ENCODE measurements around the gene KRT1.

The KRT1 gene

DNA sequence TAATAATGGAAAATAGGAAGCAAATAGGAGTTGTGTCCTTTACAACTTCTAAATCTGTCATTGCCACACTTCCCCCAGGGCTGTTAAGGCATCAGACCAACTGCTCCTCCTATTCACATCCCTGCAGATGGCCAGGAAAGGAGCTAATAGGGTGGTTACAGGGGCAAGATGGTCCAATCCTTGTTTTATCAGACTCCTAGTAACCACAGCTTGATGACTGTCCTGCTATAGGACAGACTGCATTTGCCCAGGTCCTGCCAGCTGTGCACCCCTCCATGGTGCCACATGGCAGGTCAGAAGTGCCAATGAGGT is 17.3 kb downstream of the KRT1 start:
- TF ChIP-seq, protein P1, sequence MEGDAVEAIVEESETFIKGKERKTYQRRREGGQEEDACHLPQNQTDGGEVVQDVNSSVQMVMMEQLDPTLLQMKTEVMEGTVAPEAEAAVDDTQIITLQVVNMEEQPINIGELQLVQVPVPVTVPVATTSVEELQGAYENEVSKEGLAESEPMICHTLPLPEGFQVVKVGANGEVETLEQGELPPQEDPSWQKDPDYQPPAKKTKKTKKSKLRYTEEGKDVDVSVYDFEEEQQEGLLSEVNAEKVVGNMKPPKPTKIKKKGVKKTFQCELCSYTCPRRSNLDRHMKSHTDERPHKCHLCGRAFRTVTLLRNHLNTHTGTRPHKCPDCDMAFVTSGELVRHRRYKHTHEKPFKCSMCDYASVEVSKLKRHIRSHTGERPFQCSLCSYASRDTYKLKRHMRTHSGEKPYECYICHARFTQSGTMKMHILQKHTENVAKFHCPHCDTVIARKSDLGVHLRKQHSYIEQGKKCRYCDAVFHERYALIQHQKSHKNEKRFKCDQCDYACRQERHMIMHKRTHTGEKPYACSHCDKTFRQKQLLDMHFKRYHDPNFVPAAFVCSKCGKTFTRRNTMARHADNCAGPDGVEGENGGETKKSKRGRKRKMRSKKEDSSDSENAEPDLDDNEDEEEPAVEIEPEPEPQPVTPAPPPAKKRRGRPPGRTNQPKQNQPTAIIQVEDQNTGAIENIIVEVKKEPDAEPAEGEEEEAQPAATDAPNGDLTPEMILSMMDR (IDR thresholded peaks at IDR 0.05) = no peak
- no peak overlapping the region for H3K27ac ChIP-seq
- H3K4me3 ChIP-seq = no peak overlapping the region
- DNase-seq (ENCODE audit: low spot score) = peak; percentile 12

DNA sequence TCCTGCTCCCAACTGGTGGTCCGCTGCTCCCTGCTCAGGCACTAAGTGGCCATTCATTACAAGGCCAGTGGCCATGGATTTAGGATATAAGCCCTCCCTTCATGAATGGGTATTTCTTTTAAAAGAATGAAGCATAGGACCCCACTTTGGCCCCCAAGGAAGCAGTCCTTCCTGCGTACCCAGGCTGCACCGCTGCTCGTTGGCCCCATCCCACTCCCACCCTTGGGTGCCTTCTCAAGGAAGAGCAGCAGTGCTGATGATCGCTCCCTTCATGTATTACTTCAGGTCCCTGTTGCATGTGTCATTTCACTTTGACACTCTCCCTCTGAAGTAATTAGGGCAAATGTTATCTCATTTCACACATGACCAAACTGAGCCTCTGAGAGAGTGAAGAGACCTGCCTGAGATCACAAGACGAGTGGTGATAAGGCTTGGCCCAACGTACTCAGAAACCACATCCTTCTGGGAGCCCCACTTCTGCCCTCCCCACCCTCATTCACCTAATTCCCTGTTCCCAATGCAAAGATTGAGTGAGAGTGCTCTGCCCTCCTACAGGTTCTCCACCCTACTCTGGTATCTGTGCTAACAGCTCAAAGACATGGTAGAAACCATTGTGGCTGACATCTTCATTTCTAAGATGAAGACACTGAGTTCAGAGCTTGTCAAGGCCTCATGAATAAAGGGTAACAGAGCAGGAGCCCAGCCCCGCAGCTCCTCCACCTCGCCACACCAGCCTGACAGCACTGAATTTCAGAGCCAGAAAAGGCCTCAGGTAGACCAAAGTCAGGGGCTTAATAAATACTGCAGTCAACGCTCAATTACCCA is 17.9 kb downstream of the KRT1 start:
- TF ChIP-seq, protein P1 (IDR thresholded peaks at IDR 0.05) = no peak
- DNase-seq (ENCODE audit: low spot score) = peak; percentile 52
- no peak overlapping the region for H3K4me3 ChIP-seq
- no peak overlapping the region for H3K27ac ChIP-seq

DNA sequence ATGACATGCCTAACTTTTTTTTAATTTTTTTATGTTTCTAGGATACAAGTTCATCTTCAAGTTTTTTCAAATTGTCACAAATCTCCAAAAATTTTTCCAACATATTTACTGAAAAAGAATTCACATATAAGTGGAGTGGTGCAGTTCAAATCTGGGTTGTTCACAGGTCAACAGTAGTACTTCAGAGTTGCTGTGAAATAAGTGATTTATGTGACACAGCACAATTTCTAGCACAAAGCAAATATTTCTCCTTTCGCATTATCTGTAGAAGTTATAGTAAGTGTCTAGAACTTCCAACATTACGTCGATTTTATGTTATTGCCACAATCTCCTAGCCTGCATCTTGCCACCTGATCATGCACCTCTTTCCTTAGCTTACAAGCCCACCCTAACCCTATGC is 18.5 kb downstream of the KRT1 start:
- no peak overlapping the region for H3K4me3 ChIP-seq
- no peak overlapping the region for H3K27ac ChIP-seq
- TF ChIP-seq, protein P1 (IDR thresholded peaks at IDR 0.05) = no peak
- no peak for DNase-seq (ENCODE audit: low spot score)

DNA sequence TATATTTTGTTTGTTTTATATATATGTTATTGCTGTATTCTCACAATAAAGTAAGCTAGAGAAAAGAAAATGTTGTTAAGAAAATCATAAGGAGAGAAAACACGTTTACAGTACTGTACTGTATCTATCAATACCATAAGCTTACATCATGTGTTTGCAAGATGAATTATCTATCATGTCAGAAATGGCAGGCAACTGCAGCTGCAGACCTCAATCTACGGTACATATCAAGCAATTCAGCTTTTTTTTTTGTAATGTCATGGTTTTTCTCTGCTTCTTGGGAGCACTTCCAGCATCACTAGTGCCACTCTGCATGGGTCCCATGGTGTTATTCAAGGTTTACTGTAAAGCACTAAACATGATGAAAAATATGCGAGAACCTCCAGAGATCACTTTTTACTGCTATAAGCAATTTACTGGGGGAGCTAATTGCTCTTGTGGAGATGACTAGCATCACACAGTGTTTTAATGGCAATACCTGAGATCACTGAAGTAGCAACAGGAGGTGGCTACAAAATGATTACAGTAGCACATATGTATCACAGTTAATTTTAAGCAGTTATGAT is 19.2 kb downstream of the KRT1 start:
- Histone ChIP-seq H3K4me3 (no peak overlapping the region), H3K27ac (no peak overlapping the region)
- no peak for DNase-seq (ENCODE audit: low spot score)
- TF ChIP-seq, protein P1 (IDR thresholded peaks at IDR 0.05) = no peak

DNA sequence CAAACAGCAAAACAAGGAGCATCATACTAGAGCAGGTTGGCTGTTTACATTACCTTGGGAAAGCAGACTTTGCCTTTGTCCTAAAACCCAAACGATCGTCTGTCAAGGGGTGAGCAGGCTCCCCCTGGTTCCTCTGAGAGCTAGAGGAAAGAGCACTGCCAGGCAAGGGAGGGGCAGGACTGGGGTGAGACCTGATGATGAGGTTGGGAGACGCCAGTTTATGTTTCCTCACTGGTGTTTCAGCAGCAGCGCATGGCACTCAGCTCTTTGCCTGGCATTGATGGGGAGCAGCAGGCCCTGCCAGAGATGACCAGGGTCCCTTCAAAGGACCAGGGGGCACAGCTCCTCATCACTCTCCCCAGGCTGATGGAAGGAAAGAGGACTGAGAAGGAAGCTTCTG is 20.3 kb downstream of the KRT1 start:
- H3K4me3 ChIP-seq = no peak overlapping the region
- no peak overlapping the region for H3K27ac ChIP-seq
- TF ChIP-seq, protein P1 (IDR thresholded peaks at IDR 0.05) = no peak
- peak; percentile 16 for DNase-seq (ENCODE audit: low spot score)

DNA sequence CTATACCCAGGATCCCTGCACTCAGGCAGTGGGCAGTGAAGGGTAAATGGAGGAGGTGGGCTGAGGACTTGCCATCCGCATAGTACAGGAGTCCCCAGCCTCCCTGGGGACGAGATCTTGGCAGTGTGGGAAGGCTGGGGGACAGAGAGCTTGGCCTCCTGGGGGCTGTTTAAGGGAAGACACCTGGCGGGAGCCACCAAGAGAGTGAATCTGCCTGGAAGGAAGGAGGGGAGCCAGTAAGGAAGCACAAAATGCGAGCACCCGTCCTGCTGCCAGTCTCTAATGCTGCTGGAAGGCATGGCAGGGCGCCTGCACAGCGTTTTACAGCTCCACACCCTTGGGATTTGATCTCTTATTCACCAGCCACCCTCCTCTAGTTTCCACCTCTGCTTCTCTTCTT is 20.8 kb downstream of the KRT1 start:
- peak; percentile 47 for DNase-seq (ENCODE audit: low spot score)
- Histone ChIP-seq H3K27ac (no peak overlapping the region), H3K4me3 (no peak overlapping the region)
- TF ChIP-seq, protein P1 (IDR thresholded peaks at IDR 0.05) = no peak

DNA sequence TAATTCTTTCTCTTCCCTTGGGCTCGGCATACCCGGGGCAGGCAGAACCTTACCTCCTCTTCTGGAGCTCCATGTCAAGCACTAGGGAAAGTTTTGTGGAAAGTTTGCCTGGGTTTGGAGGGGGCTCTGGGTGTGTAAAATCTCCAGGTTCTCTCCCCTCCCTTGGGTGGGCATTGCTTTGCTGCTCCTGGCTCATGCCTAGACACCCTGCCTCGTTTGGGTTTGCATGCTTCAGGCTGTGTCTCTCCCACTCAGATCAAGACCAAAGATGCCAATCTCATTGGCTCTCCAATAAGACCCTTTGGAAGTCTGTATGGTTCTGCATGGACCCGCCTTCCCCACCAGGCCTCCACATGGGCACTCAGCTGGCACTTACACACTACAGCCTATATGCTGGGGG is 22.0 kb downstream of the KRT1 start:
- Histone ChIP-seq H3K4me3 (no peak overlapping the region), H3K27ac (no peak overlapping the region)
- DNase-seq (ENCODE audit: low spot score) = peak; percentile 50
- TF ChIP-seq, protein P1 (IDR thresholded peaks at IDR 0.05) = no peak

Data from coronary artery (tissue), 2 donors.